ENCODE results near the gene SRGAP2C.
"Not testable (repeated sequence)": the region's sequence is repeated elsewhere in the genome, so short reads cannot be mapped to it uniquely, and the experiment has no call there.

Gene SRGAP2C

GRCh38 chr1:121283587-121284180, 98.9 kb downstream of the SRGAP2C start:
- not testable (repeated sequence) for DNase-seq

DNA sequence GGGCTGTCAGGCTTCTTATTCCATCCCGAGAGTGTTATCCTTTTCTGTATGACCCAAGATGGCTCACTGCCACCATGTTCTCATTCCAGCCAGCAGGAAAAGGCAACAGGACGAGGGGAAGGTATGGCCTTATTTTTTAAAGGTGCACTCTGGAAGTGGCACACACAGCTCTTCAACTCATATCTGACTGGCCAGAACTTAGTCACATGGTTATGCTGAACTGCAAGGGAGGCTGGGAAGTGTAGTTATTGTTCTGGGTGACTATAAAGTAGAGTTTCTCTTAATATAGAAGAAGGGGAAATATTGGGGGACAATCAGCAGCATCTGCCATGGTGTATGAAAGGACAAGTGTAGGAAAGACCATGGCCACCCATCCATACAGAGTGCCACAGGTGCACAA, 107.8 kb downstream of the SRGAP2C start:
- not testable (repeated sequence) for DNase-seq

- DNase-seq, result not testable (repeated sequence)
These were observed 108.8 kb downstream of the SRGAP2C start for GRCh38 chr1:121293263-121294204.

DNA sequence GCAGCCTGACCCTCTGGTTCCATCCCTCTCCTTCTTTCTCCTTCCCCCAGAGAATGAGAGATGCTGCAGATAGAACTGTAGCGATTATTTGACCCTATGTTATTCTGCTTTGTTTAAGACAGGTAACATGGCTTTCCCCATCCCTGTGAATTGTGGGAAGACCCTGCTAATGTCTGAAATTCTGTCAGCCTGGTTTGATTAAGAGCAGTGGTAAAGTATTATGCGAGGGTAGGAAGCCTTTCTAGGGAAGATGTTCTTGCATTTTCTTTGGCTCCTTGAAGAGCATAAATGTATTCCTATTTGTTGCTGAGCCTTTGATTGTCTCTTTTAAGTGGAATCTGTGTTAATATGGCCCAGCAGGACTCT, 109.4 kb downstream of the SRGAP2C start:
- DNase-seq, result not testable (repeated sequence)

- DNase-seq, result not testable (repeated sequence)
These were observed 111.8 kb downstream of the SRGAP2C start for GRCh38 chr1:121296563-121296962.

- not testable (repeated sequence) for DNase-seq
These were observed 113.8 kb downstream of the SRGAP2C start for GRCh38 chr1:121298529-121298928.

- DNase-seq, result not testable (repeated sequence)
These were observed 114.9 kb downstream of the SRGAP2C start for GRCh38 chr1:121299514-121300149.

- not testable (repeated sequence) for DNase-seq
These were observed 117.1 kb downstream of the SRGAP2C start for GRCh38 chr1:121301876-121302275.

DNA sequence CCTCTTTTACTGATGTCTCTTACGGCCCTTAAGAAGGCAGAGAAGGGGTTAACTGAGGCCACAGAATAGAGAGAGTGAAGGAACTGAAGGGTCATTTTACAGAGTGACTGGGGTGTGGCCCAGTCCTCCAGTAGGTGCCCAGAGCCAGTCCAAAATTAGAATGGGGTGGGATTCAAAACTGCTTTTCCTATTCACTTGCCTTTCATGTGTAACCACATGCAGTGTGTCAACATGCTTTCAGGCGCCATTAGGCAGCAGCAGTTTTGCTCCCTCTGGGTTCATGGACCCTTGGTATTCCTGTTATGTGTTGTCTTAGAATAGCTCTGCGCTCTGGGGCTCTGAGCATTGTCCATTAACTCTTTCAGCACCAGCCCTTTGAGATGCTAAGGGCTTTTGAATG, 123.0 kb downstream of the SRGAP2C start:
- DNase-seq, result not testable (repeated sequence)

GRCh38 chr1:121315509-121315908, 130.7 kb downstream of the SRGAP2C start:
- not testable (repeated sequence) for DNase-seq

DNA sequence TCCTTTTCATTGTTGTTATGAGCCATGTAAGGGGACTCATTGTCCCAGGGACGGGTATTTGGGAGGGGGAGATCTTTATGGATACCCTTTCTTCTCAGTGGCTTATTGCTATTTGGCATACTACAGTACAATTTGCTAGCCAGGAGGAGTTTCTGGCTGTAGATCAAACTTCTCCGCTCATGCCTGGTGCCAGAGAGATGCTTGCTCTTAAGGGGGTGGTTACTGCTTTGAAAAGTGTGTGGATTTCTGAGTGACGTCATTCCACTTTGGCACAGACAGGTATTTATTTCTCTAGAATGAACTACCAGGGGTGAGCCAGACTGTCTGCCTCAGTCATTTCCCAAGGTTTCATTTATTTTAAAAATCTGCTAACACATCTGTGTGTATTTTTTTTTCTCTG, 131.3 kb downstream of the SRGAP2C start:
- DNase-seq, result not testable (repeated sequence)

DNA sequence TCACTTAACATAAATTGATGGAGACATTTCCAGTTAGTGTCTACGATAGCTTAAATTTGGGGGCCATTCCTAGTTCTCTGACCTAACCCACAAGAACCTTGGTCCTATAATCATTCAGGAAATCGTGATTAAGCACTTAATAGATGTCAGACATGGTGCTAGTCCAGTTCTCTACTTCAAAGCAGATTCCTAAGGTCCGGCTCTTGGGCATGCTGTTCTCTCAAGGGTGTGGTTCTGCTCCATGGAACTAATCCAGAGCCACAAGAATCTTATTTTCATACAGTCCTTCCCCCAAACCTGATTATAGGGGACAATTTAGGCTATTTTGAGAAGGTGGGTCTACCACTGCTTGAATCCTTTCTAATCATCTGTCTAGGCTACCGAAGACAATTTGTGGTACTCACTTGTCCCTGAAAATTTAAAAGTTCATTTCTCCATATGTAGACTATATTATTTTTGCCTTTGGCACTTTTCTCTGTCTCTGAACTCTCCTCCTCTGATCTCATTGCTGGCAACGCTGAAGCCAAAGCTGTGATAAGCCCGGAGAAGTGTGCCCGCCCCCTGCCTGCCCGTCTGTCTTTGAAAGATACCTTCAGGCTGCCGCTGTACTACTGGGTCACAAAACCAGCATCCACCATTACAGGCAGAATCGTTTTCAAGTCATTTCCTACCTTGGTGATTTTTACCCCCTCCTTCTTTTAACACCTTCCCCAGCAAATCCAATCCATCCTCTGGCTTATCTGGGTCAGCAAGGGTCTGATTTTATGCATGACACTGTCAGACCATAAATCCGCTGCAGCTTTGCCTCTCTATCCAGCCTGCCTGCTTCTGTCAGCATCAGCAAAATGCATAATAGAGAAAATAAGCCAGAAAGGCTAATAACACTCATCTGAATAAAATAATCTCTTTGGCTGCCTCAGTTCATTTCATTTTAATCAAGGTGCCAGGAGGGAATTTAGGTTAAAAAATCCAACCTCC, 133.0 kb downstream of the SRGAP2C start:
- DNase-seq, result not testable (repeated sequence)

DNA sequence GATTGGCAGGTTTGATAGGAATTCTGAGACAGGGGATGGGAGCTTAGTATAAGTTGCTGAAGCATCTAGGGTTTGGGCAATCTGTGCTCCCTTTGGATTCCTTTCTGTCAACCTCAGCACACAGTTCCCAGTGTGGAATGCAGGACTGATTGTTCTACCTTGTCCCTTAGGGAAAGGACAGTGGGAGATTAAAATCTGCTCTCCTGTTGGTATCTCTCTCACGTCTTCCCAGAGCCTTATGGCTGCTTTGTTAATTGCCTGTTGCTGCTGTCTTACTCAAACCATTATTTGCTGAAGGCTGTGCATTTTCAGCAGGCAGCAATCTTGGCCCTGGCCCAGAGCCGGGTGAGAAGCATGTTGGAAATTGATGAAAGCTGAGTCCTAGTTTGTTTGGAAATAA, 133.9 kb downstream of the SRGAP2C start:
- DNase-seq, result not testable (repeated sequence)

DNA sequence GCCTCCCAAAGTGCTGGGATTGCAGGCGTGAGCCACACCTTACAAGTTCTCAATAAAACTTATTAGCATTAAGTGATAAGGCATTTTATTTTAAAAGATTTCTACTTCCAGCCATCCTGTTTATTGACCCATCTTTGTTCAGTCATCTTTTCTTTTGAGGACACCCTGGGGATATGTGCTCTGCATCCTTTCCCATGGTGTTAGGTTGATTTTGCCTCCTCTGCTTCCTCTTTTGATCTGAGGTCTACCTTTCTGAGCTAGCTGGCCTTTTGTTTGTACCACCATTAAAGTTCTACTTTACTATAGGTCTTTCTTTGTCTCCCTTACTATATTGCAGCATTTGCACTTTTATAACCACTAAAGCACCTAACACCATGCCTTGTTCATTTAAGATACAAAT, 136.9 kb downstream of the SRGAP2C start:
- not testable (repeated sequence) for DNase-seq

DNA sequence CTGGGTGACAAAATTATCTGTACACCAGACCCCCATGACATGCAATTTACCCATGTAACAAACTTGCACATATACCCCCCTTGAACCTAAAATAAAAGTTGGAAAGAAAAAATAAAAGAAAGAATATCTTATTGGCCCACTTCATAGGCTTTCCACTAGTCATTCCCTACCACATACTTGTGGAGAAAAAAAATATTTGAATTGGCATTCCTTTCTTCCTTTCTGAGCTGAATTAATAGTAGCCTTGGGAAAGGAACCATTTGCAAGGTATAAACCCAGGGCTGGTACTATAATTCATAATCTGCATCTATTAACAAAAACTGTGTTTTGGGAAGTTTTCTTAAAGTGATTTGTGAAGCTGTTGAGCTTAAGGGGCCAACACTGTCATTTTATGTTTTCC, 140.0 kb downstream of the SRGAP2C start:
- not testable (repeated sequence) for DNase-seq

DNA sequence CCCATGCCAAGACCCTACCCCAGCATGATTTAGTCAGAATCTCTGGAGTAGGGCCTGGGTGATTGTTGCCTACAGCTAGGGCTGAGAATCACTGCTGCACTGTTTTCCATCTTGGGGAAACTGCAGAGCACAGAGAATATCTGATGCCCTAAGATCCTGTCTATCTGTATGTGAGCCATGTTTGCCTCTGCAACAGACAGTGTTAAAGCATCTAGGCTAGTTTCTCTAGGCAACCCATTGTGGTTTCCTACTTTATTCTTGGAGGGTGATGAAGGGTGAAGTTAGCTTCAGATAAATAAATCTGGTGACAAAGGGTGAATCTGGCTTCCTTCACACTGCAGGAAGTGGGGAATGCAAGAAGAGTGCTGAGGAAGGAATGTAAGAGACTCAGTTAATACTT, 147.4 kb downstream of the SRGAP2C start:
- DNase-seq, result not testable (repeated sequence)

GRCh38 chr1:121332599-121333562, 148.1 kb downstream of the SRGAP2C start:
- DNase-seq, result not testable (repeated sequence)

GRCh38 chr1:121337958-121338357, 153.2 kb downstream of the SRGAP2C start:
- not testable (repeated sequence) for DNase-seq

DNA sequence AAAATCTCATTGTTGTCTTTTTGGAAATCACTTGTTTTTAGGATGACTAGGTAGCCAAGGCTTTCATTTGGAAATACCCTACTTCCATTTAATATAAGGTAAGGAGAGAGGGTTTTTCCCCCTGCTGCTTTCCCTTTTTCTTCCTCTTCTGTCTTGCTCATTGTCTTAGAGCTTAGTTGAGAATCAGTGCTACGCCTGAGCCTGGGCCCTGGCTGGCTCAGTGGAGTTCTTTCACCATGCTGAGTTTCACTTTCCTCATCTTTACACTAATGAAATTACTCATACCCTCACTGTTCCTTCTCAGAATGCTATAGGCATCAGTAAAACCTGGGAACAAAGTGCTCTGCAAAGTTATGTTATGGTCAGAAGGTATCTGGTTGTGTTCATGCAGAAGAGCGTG, 154.8 kb downstream of the SRGAP2C start:
- DNase-seq, result not testable (repeated sequence)

GRCh38 chr1:121343311-121343906, 158.6 kb downstream of the SRGAP2C start:
- not testable (repeated sequence) for DNase-seq

- DNase-seq, result not testable (repeated sequence)
These were observed 159.6 kb downstream of the SRGAP2C start for GRCh38 chr1:121344355-121344754.

All from activated T-cell treated with anti-CD3 and anti-CD28 coated beads, Interleukin-2, amount 50 U/mL, for 48 hours (primary cell).